Urothelium cell line (cell line): Measurements from ENCODE around the gene KCNJ2.

Experiments used
- DNase-seq: peaks from one replicate; pipeline ENCODE4 v3.0.0; 2011; ENCODE audit warnings: low spot score, mixed read lengths
- FAIRE-seq: peaks from 2 replicates; lab custom pipeline; 2011; peaks lifted over from hg19 to GRCh38; lab: Jason Lieb, UNC

The KCNJ2 gene

DNA sequence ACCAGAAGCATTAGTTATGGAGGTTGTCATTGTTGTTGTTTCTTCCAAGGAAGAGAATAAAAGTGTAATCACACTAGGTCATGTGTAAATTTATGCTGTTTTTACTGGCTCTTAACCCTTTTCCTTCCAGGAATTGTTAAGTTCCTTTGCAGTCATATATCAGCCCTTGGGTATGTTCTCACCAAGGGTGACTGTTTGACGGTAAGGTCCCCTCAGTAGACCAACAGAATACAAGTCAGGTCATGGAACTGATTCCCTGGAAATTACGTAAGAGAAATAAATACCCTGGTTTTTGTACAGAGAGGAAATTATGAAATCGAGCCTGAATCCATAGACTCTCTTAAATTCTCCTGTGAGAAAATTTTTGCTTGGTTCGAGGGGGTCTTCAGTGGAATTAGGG lies 11.2 kb upstream of the KCNJ2 start:
- FAIRE-seq (peak; percentile 20), DNase-seq (no peak)

DNA sequence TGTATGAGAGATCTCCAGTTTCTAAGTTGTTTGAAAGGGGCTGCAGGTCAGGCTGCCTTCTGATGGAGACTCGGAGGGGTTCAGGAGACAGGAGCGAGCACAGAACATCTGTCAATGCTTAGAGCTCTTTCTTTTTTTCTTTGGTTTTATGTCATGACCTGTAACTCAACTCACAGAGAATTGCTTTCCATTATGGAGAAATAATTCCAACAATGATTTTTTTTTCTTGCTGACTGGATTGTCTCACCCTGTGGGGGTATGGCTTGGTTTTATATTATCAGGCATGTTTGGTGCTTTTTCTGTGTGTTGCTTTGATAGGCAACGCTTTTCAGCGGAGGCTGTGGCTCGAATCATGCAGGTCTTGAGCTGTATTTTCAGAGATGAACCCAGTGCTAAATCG lies 10.7 kb upstream of the KCNJ2 start:
- DNase-seq (no peak), FAIRE-seq (no peak)

DNA sequence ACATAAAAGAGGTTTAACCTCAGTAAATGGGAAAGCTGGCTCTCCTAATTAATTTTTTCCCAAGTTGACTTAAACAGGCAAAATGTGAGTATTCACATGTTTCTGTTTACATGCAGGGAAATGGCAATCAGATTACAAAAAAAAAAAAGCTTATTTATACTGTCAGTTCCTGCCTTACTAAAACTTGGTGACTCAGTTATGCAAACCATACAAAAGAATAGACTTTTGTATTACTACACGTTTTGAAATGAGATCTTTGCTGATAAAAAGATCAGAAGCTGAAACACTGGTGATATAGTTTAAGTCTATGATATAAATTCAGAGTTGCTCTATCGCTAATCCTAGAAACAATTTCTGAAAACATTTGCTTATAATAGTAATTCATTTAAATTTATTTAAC lies 9.4 kb upstream of the KCNJ2 start:
- FAIRE-seq (no peak), DNase-seq (no peak)

DNA sequence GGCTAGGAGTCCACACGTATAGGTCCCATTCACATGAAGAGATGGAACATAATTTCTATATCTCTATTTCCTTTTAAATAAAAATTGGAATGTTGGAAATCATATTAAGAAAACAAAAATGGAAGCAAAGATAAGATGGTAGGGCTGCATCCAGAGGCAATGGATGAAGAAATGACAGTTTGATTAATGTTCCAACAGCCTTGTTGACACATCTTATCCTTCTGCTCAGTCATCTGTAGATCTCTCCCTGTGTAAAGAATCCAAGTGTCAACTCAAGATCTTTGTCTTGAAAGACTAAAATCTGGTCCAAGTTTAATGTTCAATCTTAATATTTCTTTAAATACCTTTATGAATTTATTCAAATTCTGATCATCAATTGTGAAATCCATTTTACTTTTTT lies 7.8 kb upstream of the KCNJ2 start:
- FAIRE-seq = no peak
- DNase-seq = no peak

DNA sequence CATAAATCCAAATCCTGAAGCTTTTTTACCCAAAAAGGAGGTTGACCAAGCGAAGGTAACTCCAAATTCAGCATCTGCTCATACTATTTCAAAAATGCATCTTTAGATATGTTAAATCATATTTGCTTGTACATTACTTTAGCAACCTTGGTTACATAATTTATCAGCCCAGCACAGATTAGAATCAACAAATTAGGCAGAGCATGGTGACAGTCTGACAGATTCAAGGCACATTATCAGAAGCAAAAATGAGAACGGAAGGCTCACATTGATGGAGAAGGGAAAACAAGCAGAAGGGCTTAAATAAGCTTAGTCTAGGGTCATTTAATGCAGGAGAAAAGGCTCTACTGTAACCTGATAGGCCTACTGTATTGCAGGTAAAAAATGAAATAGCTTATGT lies 3.9 kb upstream of the KCNJ2 start:
- FAIRE-seq = no peak
- no peak for DNase-seq

DNA sequence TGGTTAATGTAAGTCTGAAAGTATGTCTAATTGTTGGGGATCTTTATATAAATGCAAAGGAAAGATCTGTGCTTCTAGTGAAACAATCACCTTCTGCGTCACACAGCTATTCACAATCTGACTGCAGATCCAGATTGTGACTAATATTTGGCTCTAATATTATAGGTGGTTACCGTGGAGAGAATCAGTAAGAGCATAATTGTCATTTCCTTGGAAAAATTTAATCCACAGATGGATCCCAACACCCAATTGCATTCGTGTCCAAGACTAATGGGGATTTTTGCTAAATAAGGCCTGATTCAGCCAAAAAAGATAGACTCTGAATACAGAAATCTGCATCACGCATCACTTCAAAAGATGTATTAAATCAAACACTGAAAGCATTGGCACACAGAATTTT lies 2.7 kb upstream of the KCNJ2 start:
- FAIRE-seq = no peak
- DNase-seq = no peak

DNA sequence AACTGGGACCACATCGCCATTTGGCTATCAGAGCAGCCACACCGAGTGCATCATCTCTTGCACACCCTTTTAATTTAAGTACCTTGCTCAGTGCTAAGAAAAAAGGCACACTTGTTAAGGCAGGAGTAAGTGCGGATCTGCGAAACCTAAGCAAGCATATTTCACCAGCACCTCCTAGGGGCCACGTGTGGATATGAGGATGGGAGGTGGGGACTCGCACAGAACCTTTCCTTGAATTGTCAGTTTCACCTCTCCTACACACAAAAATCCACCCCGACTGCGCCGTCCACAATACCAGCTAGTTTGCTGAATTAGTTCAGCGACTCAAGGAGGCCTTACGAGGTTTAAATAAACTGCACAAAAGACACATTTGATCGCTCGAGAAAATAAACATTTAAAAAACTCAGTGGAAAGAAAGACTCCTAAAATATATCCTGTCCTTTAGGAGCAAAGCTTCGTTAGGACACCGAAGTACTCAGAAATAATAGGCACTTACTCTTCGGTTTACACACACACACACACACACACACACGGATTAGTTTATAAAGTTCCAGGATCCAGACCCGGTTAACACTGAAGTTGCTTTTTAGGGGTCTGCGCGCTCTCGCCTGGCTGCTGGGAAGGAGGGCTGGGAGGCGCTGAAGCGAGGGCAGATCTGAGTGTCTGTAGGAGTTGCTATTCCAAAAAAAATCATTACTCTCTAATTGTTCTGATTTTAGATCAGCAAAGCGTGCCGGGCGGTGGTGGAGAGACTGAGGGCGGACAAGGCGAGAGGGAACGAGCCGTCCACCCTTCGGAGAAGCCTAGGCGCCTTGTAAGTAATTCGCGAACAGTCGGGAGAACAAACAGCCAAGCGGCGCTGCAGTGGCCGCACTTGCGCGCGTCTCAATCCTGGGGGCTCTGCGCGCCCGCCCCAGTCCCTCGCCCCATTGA lies 1.0 kb upstream of the KCNJ2 start:
- no peak for FAIRE-seq

DNA sequence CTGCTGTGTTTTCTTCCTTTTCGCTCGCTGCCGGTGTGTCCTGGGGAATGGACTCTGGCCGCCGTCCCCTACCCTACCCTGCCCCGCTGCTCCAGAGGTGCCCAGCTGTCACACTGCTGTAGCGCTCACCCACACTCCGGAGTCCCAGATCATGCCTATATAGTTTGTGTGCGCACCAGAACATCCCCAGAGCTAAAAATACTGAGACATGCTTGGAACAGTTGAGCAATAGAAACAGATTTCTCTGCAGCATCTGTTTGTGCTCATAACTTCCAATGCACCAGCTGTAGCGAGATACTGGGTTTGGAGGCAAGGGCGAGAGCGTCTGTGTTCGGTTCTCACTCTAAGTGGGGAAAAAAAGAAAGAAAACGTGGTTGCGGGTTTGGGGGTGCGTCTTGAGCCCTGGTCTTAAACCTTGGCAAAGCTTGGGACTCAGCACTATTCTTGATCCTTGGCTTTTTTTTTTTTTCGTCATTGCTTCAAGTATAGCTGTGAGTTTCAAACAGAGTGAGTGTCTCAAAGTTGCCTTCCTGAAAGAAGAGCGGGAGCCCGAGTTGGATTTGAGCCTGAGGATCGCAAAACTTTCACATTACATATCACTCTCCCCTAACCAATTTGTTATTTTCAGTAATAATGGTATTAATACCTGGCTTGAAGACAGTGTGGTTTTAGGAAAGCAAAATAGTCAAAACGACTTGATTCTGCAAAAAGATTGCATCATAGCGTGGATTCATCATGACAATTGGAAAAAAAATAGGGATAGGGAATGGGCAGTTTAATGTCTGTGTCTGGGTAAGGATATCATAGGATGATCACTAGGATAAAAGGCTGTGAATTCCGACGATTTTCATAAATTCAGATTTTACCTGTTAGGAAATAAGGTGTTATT lies 621 bp downstream of the KCNJ2 start:
- DNase-seq = no peak
- peak; percentile 5 for FAIRE-seq

More for the DNA sequence above, 1.0 kb upstream of the KCNJ2 start:
- peak; percentile 20 for DNase-seq

DNA sequence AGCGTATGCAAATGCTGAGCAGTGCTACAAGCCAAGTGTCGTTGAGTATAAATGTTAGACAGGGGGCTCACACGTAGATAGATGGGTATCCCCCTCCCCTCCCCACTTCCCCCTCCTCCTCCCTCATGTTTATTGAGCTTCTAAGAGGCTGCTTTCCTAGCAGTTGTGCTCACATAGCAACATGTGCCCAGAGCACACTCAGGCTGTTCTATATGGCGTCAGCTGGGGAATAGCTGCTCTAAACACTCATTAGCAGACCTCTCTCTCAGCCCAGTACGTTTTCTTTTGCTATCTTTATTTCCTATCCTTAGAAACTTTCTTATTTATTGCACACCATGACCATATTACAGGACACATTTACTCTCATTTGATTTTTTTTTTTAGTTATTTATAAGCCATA lies 1.8 kb downstream of the KCNJ2 start:
- DNase-seq (no peak), FAIRE-seq (no peak)

DNA sequence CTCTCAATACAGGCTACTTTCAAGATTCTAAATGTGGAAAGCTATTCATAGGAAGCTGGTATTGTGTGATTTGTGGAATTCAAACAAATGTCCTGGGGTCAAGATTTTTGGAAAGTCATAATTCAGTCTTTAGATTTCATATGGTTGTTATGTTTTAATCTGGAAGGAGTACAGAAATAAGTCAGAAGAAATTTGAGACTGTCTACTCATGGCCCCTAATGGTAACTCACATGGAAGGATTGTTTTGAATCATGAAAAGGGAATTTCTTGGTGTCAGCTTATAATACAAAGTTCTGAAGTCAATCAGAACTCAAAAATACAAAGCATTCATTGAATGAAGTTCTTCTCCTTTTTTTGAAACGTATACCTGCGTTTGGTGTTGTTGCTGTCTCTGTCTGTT lies 3.1 kb downstream of the KCNJ2 start:
- DNase-seq (no peak), FAIRE-seq (no peak)

DNA sequence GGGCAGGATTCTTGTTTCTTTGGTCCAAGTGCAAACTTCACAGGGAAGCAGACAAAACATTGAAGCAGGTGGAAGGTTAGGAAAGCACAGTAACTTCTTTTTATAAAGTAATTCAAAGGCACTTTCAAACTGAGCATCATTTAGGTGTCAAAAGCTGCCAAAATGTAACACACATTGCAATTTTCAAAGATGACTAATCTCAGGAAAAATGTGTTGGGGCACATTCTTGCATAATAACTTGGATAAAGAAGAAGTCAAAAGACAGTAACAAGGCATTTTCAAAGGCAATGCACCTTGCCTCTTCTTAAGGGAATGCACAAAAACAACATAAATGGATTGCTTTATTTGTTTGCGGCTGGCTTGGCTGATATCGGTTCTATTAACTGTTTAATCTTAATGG lies 3.6 kb downstream of the KCNJ2 start:
- DNase-seq = peak; percentile 25
- FAIRE-seq = no peak

DNA sequence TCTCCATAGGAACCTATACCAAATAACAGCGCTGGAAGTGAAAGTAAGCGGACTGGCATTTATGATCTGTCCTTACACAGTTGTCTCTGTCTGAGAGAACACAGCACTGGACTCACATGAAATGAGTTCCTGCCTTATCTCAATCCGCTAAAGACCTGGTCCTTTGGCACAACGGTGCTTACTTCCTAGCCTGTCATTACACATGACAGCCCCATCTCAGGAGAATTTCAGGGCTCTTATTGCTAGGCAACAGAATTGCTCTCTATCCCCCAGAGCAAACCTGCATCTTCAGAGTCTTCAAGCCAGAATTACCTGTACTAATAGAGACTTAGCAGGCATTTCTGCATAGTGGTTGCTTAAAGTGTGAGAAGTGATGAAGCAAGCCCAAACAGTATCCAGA lies 4.3 kb downstream of the KCNJ2 start:
- peak; percentile 37 for FAIRE-seq
- no peak for DNase-seq

DNA sequence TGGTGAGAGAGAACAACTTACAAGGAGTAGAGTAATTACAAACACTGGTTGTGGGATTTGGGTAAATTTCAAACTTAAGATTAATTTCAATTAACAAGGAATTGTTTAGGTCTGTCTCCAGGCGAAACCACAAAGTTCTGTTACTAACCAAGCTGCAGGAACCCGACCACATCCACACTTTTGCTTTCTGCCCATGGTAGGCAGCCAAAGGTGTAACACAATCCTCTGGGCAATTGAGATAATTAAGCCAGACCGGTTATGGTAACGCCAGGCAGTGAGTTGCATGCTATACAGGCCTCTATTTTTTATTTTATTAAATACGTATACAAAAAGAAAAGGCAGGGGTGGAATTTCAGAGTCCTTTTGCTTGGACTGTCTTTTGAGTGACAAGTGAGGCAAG lies 12.0 kb downstream of the KCNJ2 start:
- DNase-seq (no peak), FAIRE-seq (peak; percentile 53)

DNA sequence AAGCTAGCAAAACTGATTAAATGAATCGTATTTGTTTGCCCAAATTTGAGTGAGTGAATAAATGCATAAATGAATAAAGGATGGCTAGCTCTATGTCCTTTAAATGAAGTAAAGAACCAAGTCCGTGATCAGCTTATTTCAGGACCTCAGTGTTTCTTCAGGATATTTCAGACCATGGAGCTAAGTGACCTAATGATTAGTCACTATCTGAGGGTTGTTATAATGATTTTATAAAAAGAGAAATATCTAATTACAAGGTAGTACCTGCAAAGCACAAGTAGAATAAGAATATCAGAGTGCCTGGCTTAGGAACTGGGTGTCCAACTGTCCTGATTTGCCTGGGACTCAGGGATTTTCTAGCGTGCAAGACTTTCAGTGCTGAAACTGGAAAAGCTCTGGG lies 12.5 kb downstream of the KCNJ2 start:
- FAIRE-seq (no peak), DNase-seq (no peak)

DNA sequence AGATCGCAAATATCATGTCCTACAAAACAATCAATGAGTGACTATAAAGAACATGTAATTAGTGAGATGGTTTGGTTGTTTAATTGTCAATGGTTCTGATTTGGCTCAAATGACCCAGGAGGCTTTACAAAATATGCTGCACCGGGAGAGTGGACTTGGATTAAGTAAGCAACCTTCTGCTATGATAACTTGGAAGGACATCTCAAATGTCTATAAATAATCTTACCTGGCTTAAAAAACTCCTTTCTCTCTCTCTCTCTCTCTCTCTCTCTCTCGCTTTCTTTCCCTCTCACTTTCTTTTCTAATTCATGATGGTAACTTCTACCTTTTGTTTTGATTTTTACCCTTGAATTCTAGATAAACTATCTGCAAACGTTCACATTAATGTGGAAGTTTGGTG lies 14.2 kb downstream of the KCNJ2 start:
- FAIRE-seq = no peak
- DNase-seq = no peak

DNA sequence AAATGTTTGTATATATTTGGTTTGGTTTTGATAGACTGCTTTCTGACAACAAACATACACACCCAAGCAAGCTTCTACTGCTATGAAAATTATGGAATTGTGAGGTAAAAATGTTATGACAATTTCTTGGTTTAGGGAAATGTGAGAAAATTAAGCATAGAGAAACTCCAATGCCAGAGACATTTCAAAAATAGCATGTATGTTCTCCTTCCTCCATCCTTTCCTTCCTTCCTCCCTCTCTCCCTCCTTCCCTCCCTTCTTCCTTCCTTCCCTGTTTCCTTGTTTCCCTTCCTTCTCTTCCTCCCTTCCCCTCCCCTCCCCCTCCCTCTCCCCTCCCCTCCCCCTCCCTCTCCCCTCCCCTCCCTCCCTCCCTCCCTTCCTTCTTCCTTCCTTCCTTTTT lies 14.9 kb downstream of the KCNJ2 start:
- FAIRE-seq (no peak), DNase-seq (no peak)

DNA sequence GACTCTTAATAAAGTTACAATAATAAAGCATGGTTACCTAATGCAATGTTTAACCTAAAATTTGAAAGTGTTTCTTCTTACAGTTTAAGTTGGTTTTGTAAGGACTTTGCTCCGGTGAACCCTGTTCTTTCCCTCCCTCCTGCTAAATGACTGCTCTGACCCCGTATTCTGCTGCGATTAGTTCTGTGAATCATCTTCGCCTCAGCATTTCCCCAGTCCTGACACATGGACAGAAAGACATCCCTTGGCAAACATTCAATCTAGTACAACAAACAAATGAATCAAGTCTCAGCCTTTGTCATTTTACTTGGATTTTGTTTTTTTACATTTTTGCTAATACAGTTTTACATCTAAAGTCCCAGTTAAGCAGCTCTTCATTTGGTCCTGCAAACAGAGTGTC lies 15.4 kb downstream of the KCNJ2 start:
- FAIRE-seq = no peak

DNA sequence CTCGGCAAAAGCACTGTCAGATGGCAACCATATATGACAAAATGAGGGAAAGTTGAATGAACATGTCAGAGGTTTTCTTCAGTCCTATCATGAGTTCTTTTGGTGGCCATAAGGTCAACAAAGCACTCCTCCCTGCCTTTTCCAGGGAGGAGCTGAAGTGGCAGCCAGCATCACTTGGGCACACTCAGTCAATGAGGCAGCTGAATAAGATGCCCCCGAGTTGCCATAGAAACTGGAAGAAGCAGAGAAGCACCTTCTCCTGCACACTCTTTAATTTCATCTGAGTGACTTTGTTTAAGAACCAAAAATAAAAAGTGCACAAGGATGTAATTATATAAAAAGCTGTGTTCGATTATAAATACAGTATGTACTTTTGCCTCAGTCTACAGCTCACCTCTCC lies 16.0 kb downstream of the KCNJ2 start:
- FAIRE-seq (no peak), DNase-seq (no peak)

More for the DNA sequence above, 15.4 kb downstream of the KCNJ2 start:
- peak; percentile 37 for DNase-seq

DNA sequence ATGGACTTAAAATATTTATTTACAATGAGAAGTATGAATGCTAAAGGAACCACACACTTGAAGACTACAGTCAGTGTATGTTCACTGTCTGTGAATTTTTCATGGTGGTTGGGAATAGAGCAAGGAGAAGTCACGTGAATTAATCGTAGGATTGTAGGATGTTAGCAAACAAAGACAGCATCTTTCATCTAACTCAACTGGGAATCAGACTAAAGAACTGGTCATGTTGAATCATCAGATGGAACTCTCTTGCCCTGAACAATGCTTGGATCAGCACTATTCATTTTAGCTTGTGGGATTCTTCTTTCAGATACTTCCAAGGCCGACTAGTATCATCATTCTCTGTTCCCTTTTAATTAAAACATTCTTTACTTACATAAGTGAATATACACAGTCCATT lies 18.1 kb downstream of the KCNJ2 start:
- DNase-seq = no peak
- no peak for FAIRE-seq

DNA sequence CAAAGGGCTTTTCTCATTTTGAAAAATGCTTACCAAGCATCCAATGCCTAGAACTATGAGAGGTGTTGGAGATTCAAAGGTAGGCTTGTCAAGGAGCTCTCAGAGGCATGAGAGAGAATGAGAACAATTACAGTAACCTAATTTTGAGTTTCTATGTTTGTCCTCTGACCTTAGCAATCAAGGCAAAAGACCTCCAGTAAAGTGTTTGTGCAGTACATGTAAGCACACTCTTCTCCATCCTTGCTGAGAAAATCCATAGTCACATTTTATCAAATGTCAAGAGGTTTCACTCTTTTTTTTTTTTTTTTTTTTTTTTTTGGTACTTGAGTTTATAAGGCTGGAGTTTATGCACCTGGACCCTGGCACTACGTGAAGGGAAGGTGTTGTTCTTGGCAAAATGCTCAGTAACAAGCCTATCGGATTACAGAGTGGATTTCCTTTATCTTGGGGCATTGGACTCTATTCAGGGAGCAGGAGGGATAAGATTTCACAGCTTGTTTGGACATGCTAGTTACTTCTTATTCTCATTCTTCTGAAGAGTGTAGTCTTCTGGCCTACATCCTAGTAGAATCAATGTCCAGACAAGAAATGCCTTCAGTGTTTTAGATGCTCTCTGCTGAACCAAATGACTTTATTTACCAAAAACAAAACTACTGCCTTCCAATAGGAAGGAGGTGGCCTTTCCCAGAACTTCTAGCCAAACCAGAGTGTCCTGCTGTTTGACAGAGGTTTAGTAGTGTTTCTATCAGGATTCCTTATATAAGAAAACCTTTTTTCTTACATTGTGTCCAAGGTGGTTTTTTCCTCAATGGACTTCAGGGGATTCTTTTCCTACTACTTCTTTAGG lies 21.9 kb downstream of the KCNJ2 start:
- FAIRE-seq = no peak
- no peak for DNase-seq

DNA sequence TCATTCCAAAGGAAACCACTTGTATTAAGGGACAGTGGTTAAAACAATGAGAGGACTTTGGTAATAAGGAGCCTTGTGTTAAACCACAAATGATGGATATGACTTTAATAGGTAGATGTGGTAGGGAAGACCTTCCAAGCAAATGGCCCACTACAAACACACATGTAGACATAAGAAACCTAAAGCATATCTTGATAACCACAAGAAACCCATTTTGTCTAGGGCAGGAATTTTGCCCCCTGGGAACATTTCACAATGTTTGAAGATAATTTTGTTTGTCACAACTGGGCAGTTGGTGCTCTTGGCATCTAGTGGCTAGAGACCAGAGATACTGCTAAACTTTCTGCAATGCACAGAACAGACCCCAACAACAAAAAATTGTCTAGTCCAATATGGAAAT lies 25.8 kb downstream of the KCNJ2 start:
- FAIRE-seq (peak; percentile 37), DNase-seq (no peak)
